ENCODE data around the gene LDLRAD4. TPM values are rescaled to one million over a fixed set of nuclear protein-coding genes. Genes with fewer than 3 reads are reported as not detected.

The LDLRAD4 gene
- total RNA-seq, 1 donor from 2014 or later = 18.3 TPM

- Histone ChIP-seq H3K4me1 (ENCODE audit: control insufficient read depth in 3 of 3, insufficient read depth in 3 of 3, low read length in 3 of 3) (peaks cover 0 to 21% (median 6%) of the 10 kb centered on the region in 3 donors), H3K27ac (ENCODE audit: low read depth, low read length) (no peak overlapping the region), H3K9me3 (ENCODE audit: control insufficient read depth in 3 of 3, low read length in 3 of 3) (no peaks in the 10 kb centered on the region), H3K9ac (ENCODE audit: low read depth in 1 of 3, low read length in 3 of 3) (no peak overlapping the region), H3K27me3 (ENCODE audit: control insufficient read depth in 3 of 3, insufficient read depth in 3 of 3, low read length in 3 of 3) (no peaks in the 10 kb centered on the region), H3K36me3 (ENCODE audit: control insufficient read depth in 3 of 3, insufficient read depth in 3 of 3, low read length in 3 of 3) (no peaks in the 10 kb centered on the region), H3K4me3 (ENCODE audit: low read length in 3 of 3) (no peak overlapping the region)
Measured at GRCh38 chr18:13530879-13531387, 312.4 kb downstream of the LDLRAD4 start.

- peaks cover 0 to 20% (median 6%) of the 10 kb centered on the region in 3 donors for H3K4me1 ChIP-seq (ENCODE audit: control insufficient read depth in 3 of 3, insufficient read depth in 3 of 3, low read length in 3 of 3)
Measured at GRCh38 chr18:13531681-13532325, 313.2 kb downstream of the LDLRAD4 start.

GRCh38 chr18:13532406-13533075, 314.0 kb downstream of the LDLRAD4 start:
- Histone ChIP-seq H3K36me3 (ENCODE audit: control insufficient read depth in 3 of 3, insufficient read depth in 3 of 3, low read length in 3 of 3) (no peaks in the 10 kb centered on the region), H3K27ac (ENCODE audit: low read depth, low read length) (no peak overlapping the region), H3K4me3 (ENCODE audit: low read length in 3 of 3) (no peak overlapping the region), H3K4me1 (ENCODE audit: control insufficient read depth in 3 of 3, insufficient read depth in 3 of 3, low read length in 3 of 3) (peaks cover 0 to 15% (median 6%) of the 10 kb centered on the region in 3 donors), H3K9ac (ENCODE audit: low read depth in 1 of 3, low read length in 3 of 3) (no peak overlapping the region), H3K27me3 (ENCODE audit: control insufficient read depth in 3 of 3, insufficient read depth in 3 of 3, low read length in 3 of 3) (no peaks in the 10 kb centered on the region), H3K9me3 (ENCODE audit: control insufficient read depth in 3 of 3, low read length in 3 of 3) (no peaks in the 10 kb centered on the region)

More at GRCh38 chr18:13531681-13532325, 313.2 kb downstream of the LDLRAD4 start:
- no peak overlapping the region for H3K9ac ChIP-seq (ENCODE audit: low read depth in 1 of 3, low read length in 3 of 3)
- H3K27ac ChIP-seq (ENCODE audit: low read depth, low read length) = no peak overlapping the region
- no peaks in the 10 kb centered on the region for H3K9me3 ChIP-seq (ENCODE audit: control insufficient read depth in 3 of 3, low read length in 3 of 3)
- no peaks in the 10 kb centered on the region for H3K27me3 ChIP-seq (ENCODE audit: control insufficient read depth in 3 of 3, insufficient read depth in 3 of 3, low read length in 3 of 3)
- no peak overlapping the region for H3K4me3 ChIP-seq (ENCODE audit: low read length in 3 of 3)
- H3K36me3 ChIP-seq (ENCODE audit: control insufficient read depth in 3 of 3, insufficient read depth in 3 of 3, low read length in 3 of 3) = no peaks in the 10 kb centered on the region

GRCh38 chr18:13534631-13535030, 316.1 kb downstream of the LDLRAD4 start:
- H3K36me3 ChIP-seq (ENCODE audit: control insufficient read depth in 3 of 3, insufficient read depth in 3 of 3, low read length in 3 of 3) = no peaks in the 10 kb centered on the region
- H3K9ac ChIP-seq (ENCODE audit: low read depth in 1 of 3, low read length in 3 of 3) = no peak overlapping the region
- no peaks in the 10 kb centered on the region for H3K9me3 ChIP-seq (ENCODE audit: control insufficient read depth in 3 of 3, low read length in 3 of 3)
- H3K4me1 ChIP-seq (ENCODE audit: control insufficient read depth in 3 of 3, insufficient read depth in 3 of 3, low read length in 3 of 3) = peaks cover 7 to 19% (median 9%) of the 10 kb centered on the region in 3 donors
- no peak overlapping the region for H3K27ac ChIP-seq (ENCODE audit: low read depth, low read length)
- no peak overlapping the region for H3K4me3 ChIP-seq (ENCODE audit: low read length in 3 of 3)
- no peaks in the 10 kb centered on the region for H3K27me3 ChIP-seq (ENCODE audit: control insufficient read depth in 3 of 3, insufficient read depth in 3 of 3, low read length in 3 of 3)

- Histone ChIP-seq H3K36me3 (ENCODE audit: control insufficient read depth in 3 of 3, insufficient read depth in 3 of 3, low read length in 3 of 3) (no peaks in the 10 kb centered on the region), H3K9me3 (ENCODE audit: control insufficient read depth in 3 of 3, low read length in 3 of 3) (no peaks in the 10 kb centered on the region), H3K4me3 (ENCODE audit: low read length in 3 of 3) (no peak overlapping the region), H3K27me3 (ENCODE audit: control insufficient read depth in 3 of 3, insufficient read depth in 3 of 3, low read length in 3 of 3) (no peaks in the 10 kb centered on the region), H3K27ac (ENCODE audit: low read depth, low read length) (no peak overlapping the region), H3K9ac (ENCODE audit: low read depth in 1 of 3, low read length in 3 of 3) (no peak overlapping the region), H3K4me1 (ENCODE audit: control insufficient read depth in 3 of 3, insufficient read depth in 3 of 3, low read length in 3 of 3) (peaks cover 8 to 14% (median 9%) of the 10 kb centered on the region in 3 donors)
Measured at GRCh38 chr18:13536578-13536977, 318.0 kb downstream of the LDLRAD4 start.

- H3K4me3 ChIP-seq (ENCODE audit: low read length in 3 of 3) = no peak overlapping the region
- peaks cover 9 to 17% (median 14%) of the 10 kb centered on the region in 3 donors for H3K4me1 ChIP-seq (ENCODE audit: control insufficient read depth in 3 of 3, insufficient read depth in 3 of 3, low read length in 3 of 3)
Measured at GRCh38 chr18:13537022-13537780, 318.6 kb downstream of the LDLRAD4 start.

GRCh38 chr18:13538630-13539029, 320.1 kb downstream of the LDLRAD4 start:
- Histone ChIP-seq H3K36me3 (ENCODE audit: control insufficient read depth in 3 of 3, insufficient read depth in 3 of 3, low read length in 3 of 3) (no peaks in the 10 kb centered on the region), H3K9me3 (ENCODE audit: control insufficient read depth in 3 of 3, low read length in 3 of 3) (no peaks in the 10 kb centered on the region), H3K27me3 (ENCODE audit: control insufficient read depth in 3 of 3, insufficient read depth in 3 of 3, low read length in 3 of 3) (no peaks in the 10 kb centered on the region), H3K4me3 (ENCODE audit: low read length in 3 of 3) (no peak overlapping the region), H3K27ac (ENCODE audit: low read depth, low read length) (no peak overlapping the region), H3K9ac (ENCODE audit: low read depth in 1 of 3, low read length in 3 of 3) (no peak overlapping the region), H3K4me1 (ENCODE audit: control insufficient read depth in 3 of 3, insufficient read depth in 3 of 3, low read length in 3 of 3) (peaks cover 9 to 26% (median 16%) of the 10 kb centered on the region in 3 donors)

More at GRCh38 chr18:13537022-13537780, 318.6 kb downstream of the LDLRAD4 start:
- H3K9ac ChIP-seq (ENCODE audit: low read depth in 1 of 3, low read length in 3 of 3) = no peak overlapping the region
- H3K36me3 ChIP-seq (ENCODE audit: control insufficient read depth in 3 of 3, insufficient read depth in 3 of 3, low read length in 3 of 3) = no peaks in the 10 kb centered on the region
- H3K27ac ChIP-seq (ENCODE audit: low read depth, low read length) = no peak overlapping the region
- H3K9me3 ChIP-seq (ENCODE audit: control insufficient read depth in 3 of 3, low read length in 3 of 3) = no peaks in the 10 kb centered on the region
- H3K27me3 ChIP-seq (ENCODE audit: control insufficient read depth in 3 of 3, insufficient read depth in 3 of 3, low read length in 3 of 3) = no peaks in the 10 kb centered on the region

GRCh38 chr18:13539050-13539449, 320.5 kb downstream of the LDLRAD4 start:
- H3K36me3 ChIP-seq (ENCODE audit: control insufficient read depth in 3 of 3, insufficient read depth in 3 of 3, low read length in 3 of 3) = no peaks in the 10 kb centered on the region
- peaks cover 9 to 30% (median 20%) of the 10 kb centered on the region in 3 donors for H3K4me1 ChIP-seq (ENCODE audit: control insufficient read depth in 3 of 3, insufficient read depth in 3 of 3, low read length in 3 of 3)
- no peak overlapping the region for H3K27ac ChIP-seq (ENCODE audit: low read depth, low read length)

GRCh38 chr18:13539843-13540476, 321.4 kb downstream of the LDLRAD4 start:
- Histone ChIP-seq H3K27ac (ENCODE audit: low read depth, low read length) (no peak overlapping the region), H3K4me3 (ENCODE audit: low read length in 3 of 3) (no peak overlapping the region), H3K9me3 (ENCODE audit: control insufficient read depth in 3 of 3, low read length in 3 of 3) (no peaks in the 10 kb centered on the region), H3K4me1 (ENCODE audit: control insufficient read depth in 3 of 3, insufficient read depth in 3 of 3, low read length in 3 of 3) (peaks cover 9 to 35% (median 20%) of the 10 kb centered on the region in 3 donors), H3K9ac (ENCODE audit: low read depth in 1 of 3, low read length in 3 of 3) (no peak overlapping the region), H3K36me3 (ENCODE audit: control insufficient read depth in 3 of 3, insufficient read depth in 3 of 3, low read length in 3 of 3) (no peaks in the 10 kb centered on the region), H3K27me3 (ENCODE audit: control insufficient read depth in 3 of 3, insufficient read depth in 3 of 3, low read length in 3 of 3) (no peaks in the 10 kb centered on the region)

More at GRCh38 chr18:13539050-13539449, 320.5 kb downstream of the LDLRAD4 start:
- no peak overlapping the region for H3K4me3 ChIP-seq (ENCODE audit: low read length in 3 of 3)
- H3K9ac ChIP-seq (ENCODE audit: low read depth in 1 of 3, low read length in 3 of 3) = no peak overlapping the region
- no peaks in the 10 kb centered on the region for H3K9me3 ChIP-seq (ENCODE audit: control insufficient read depth in 3 of 3, low read length in 3 of 3)
- no peaks in the 10 kb centered on the region for H3K27me3 ChIP-seq (ENCODE audit: control insufficient read depth in 3 of 3, insufficient read depth in 3 of 3, low read length in 3 of 3)

All from skeletal muscle tissue (tissue), 4 donors.